GM23248 (cell line): Measurements from ENCODE around the gene RALGDS. TPM values are rescaled to one million over a fixed set of nuclear protein-coding genes. Genes with fewer than 3 reads are reported as not detected.
A peak's percentile ranks its signal among the peaks of the same experiment; 100 is the strongest.

ENCODE experiments used
- DNase-seq: peaks from one replicate; pipeline ENCODE4 v3.0.0-alpha.2; 2015
- H2AFZ ChIP-seq: fragments of 200-600 bp; sonication (generic); 2 replicates; pipeline ENCODE4 v1.6.1; 2016; ENCODE audit warnings: antibody characterized with exemption
- H3F3A ChIP-seq: fragments of 200-600 bp; sonication (generic); 2 replicates; pipeline ENCODE4 v1.6.1; 2016; ENCODE audit warnings: mild to moderate bottlenecking, antibody characterized with exemption, mixed run types; ENCODE audit not compliant: insufficient read depth
- H3K27ac ChIP-seq: fragments of 200-600 bp; sonication (generic); 2 replicates; pipeline ENCODE4 v1.5.1; 2016; ENCODE audit warnings: mild to moderate bottlenecking
- H3K27me3 ChIP-seq: fragments of 200-600 bp; sonication (generic); replicated peaks from 2 replicates; pipeline ENCODE4 v1.6.1; 2016; ENCODE audit warnings: mild to moderate bottlenecking; ENCODE audit not compliant: insufficient read depth
- H3K36me3 ChIP-seq: fragments of 200-600 bp; sonication (generic); 2 replicates; pipeline ENCODE4 v1.6.1; 2016; ENCODE audit warnings: low read depth, mild to moderate bottlenecking
- H3K4me1 ChIP-seq: fragments of 200-600 bp; sonication (generic); 2 replicates; pipeline ENCODE4 v1.6.1; 2016; ENCODE audit warnings: mild to moderate bottlenecking; ENCODE audit not compliant: insufficient read depth
- H3K4me2 ChIP-seq: fragments of 200-600 bp; sonication (generic); one replicate; pipeline ENCODE4 v1.6.1; 2016; ENCODE audit warnings: mild to moderate bottlenecking; ENCODE audit not compliant: unreplicated experiment
- H3K4me3 ChIP-seq: fragments of 200-600 bp; sonication (generic); 2 replicates; pipeline ENCODE4 v1.5.1; 2016; ENCODE audit warnings: mild to moderate bottlenecking
- H3K79me2 ChIP-seq: fragments of 200-600 bp; sonication (generic); 2 replicates; pipeline ENCODE4 v1.6.1; 2016; ENCODE audit warnings: mild to moderate bottlenecking; ENCODE audit not compliant: insufficient read depth
- H3K9ac ChIP-seq: fragments of 200-600 bp; sonication (generic); 2 replicates; pipeline ENCODE4 v1.6.1; 2016; ENCODE audit warnings: mild to moderate bottlenecking
- H3K9me2 ChIP-seq: fragments of 200-600 bp; sonication (generic); 2 replicates; pipeline ENCODE4 v1.6.1; 2016; ENCODE audit warnings: mixed run types, mild to moderate bottlenecking, moderate library complexity; ENCODE audit not compliant: insufficient read depth
- H3K9me3 ChIP-seq: fragments of 200-600 bp; sonication (generic); one replicate; pipeline ENCODE4 v1.6.1; 2017; ENCODE audit warnings: low read depth
- H4K20me1 ChIP-seq: fragments of 200-600 bp; sonication (generic); 2 replicates; pipeline ENCODE4 v1.6.0; 2016; ENCODE audit not compliant: insufficient read depth
- EZH2 ChIP-seq: fragments of 200-600 bp; sonication (generic); IDR thresholded peaks from 2 replicates; pipeline ENCODE4 v1.6.1; 2018; ENCODE audit warnings: antibody characterized with exemption, mild to moderate bottlenecking; ENCODE audit not compliant: insufficient read depth, poor library complexity, severe bottlenecking
- EZH2phosphoT487 ChIP-seq: fragments of 200-600 bp; sonication (generic); IDR thresholded peaks from 2 replicates; pipeline ENCODE4 v1.6.1; 2018; ENCODE audit warnings: antibody characterized with exemption, moderate library complexity, mild to moderate bottlenecking, low read depth; ENCODE audit not compliant: insufficient read depth
- WGBS, 2 experiments: methylation state at CpG; one replicate each; pipeline ENCODE4 v1.1.6; 2015 to 2017; ENCODE audit warnings: low lambda C conversion rate in 2 of 2, low coverage in 1 of 2; ENCODE audit errors: missing lambda C conversion rate in 2 of 2; 5-methylcytosine and 5-hydroxymethylcytosine counted together
- in situ Hi-C: fragments of 300-500 bp; cut with MboI; formaldehyde crosslinking; loops from 2 replicates; pipeline ENCODE4 v1.15.0; 2020
- microRNA-seq: library from miRNA; unstranded; fragments of <30 nt; microRNA quantifications from one replicate; pipeline ENCODE4, GENCODE V29; 2016; ENCODE audit warnings: borderline number of aligned reads
- polyA plus RNA-seq: library from polyadenylated mRNA; unstranded; fragments of >200 nt; fragmentation: Nextera tagmentation; extraction: Ambion mirVana; gene quantifications from 2 replicates; pipeline ENCODE4 v1.2.1, GENCODE V29; 2016
- small RNA-seq: library from RNA; depleted of rRNA; stranded (forward); fragments of <200 nt; gene quantifications from one replicate; pipeline ENCODE3, GENCODE V24; 2014; ENCODE audit warnings: low read depth, low replicate concordance
- total RNA-seq: library from RNA; depleted of rRNA; stranded (reverse); fragments of >200 nt; shearing (Covaris generic); gene quantifications from 2 replicates; pipeline ENCODE4 v1.2.3, GENCODE V29; 2014; rRNA removed

RALGDS gene
- total and polyA plus RNA-seq, 2 experiments from 2014 or later = 8.9 to 21.7 TPM

GRCh38 chr9:133050142-133050541 lies 70.9 kb downstream of the RALGDS start:
- H3K27ac ChIP-seq = no peak overlapping the region
- H3K9me3 ChIP-seq = no peaks in the 10 kb centered on the region
- no peaks in the 10 kb centered on the region for H3K9me2 ChIP-seq
- no peak overlapping the region for H3K4me2 ChIP-seq
- H3K4me3 ChIP-seq = no peak overlapping the region
- no peaks in the 10 kb centered on the region for H3K27me3 ChIP-seq
- H3K79me2 ChIP-seq = no peaks in the 10 kb centered on the region
- H3K9ac ChIP-seq = no peak overlapping the region
- H4K20me1 ChIP-seq = no peaks in the 10 kb centered on the region
- 0 out of 2 replicates have a peak, but pooled peaks cover 5% of the 10 kb centered on the region for H3K36me3 ChIP-seq
- in situ Hi-C loops = no loop called here
- 78% methylated on average over 6 of the region's 6 CpGs for WGBS, 2 experiments
- H3K4me1 ChIP-seq = peaks cover 6% of the 10 kb centered on the region
- DNase-seq = no peak
- TF ChIP-seq EZH2phosphoT487 (no peak), EZH2 (no peak)
- H3F3A ChIP-seq = no peaks in the 10 kb centered on the region
- H2AFZ ChIP-seq = no peak overlapping the region

- H3K36me3 ChIP-seq = 0 out of 2 replicates have a peak, but pooled peaks cover 5% of the 10 kb centered on the region
- H3K9me2 ChIP-seq = no peaks in the 10 kb centered on the region
- in situ Hi-C loops = loop anchor here (10.0 to 25.0 kb wide), 2 partner anchors 96 to 438 kb away; partner anchors contain the start of gene SLC2A6
These were observed 72.0 kb downstream of the RALGDS start for GRCh38 chr9:133049043-133049442.

GRCh38 chr9:133048595-133048994 lies 72.4 kb downstream of the RALGDS start:
- 0 out of 2 replicates have a peak, but pooled peaks cover 1% of the 10 kb centered on the region for H3K36me3 ChIP-seq
- no peaks in the 10 kb centered on the region for H3F3A ChIP-seq
- no peak overlapping the region for H3K9ac ChIP-seq
- H3K9me3 ChIP-seq = no peaks in the 10 kb centered on the region
- H3K9me2 ChIP-seq = no peaks in the 10 kb centered on the region
- DNase-seq = peak; percentile 44
- no peak overlapping the region for H3K4me3 ChIP-seq
- TF ChIP-seq EZH2 (no peak), EZH2phosphoT487 (no peak)
- H3K27ac ChIP-seq = no peak overlapping the region
- H3K27me3 ChIP-seq = no peaks in the 10 kb centered on the region
- H3K4me1 ChIP-seq = no peaks in the 10 kb centered on the region
- no peak overlapping the region for H3K4me2 ChIP-seq
- no peaks in the 10 kb centered on the region for H4K20me1 ChIP-seq
- WGBS, 2 experiments = 89 to 97% methylated on average over 4 to 5 of the region's 5 CpGs
- in situ Hi-C loops = loop anchor here (10.0 to 25.0 kb wide), 2 partner anchors 96 to 439 kb away; partner anchors contain the start of gene SLC2A6
- no peak overlapping the region for H2AFZ ChIP-seq
- no peaks in the 10 kb centered on the region for H3K79me2 ChIP-seq

More at GRCh38 chr9:133049043-133049442, 72.0 kb downstream of the RALGDS start:
- no peaks in the 10 kb centered on the region for H3K79me2 ChIP-seq
- no peak overlapping the region for H3K27ac ChIP-seq
- no peak for DNase-seq
- H4K20me1 ChIP-seq = no peaks in the 10 kb centered on the region
- H3K9me3 ChIP-seq = no peaks in the 10 kb centered on the region
- no peaks in the 10 kb centered on the region for H3F3A ChIP-seq
- WGBS, 2 experiments = 89 to 94% methylated on average over 13 of the region's 13 CpGs
- no peaks in the 10 kb centered on the region for H3K27me3 ChIP-seq
- no peak overlapping the region for H2AFZ ChIP-seq
- no peak overlapping the region for H3K4me2 ChIP-seq
- no peak for TF ChIP-seq EZH2phosphoT487
- no peak for TF ChIP-seq EZH2
- H3K4me3 ChIP-seq = no peak overlapping the region
- H3K4me1 ChIP-seq = no peaks in the 10 kb centered on the region
- H3K9ac ChIP-seq = no peak overlapping the region

Small RNA genes lying within 50 kb of the gene (microRNA-seq; reads per million reads assigned to microRNA genes)
- gene MIR6877 = 7.2 reads per million, percentile 11 among the genes with 10 or more reads in this experiment

Small RNA genes lying within 50 kb of the gene (small RNA-seq; reads per million reads assigned to genes)
- not detected for gene MIR6877

Other genes with a start within 250 kb of the RALGDS start
- gene AK8, start 243.0 kb downstream of the RALGDS start, total RNA-seq = 0.32 and 1.0 TPM in 2 replicates
- gene AK8, start 243.0 kb downstream of the RALGDS start, polyA plus RNA-seq = 0.22 and 0.89 TPM in 2 replicates
- 2.3 and 6.2 TPM in 2 replicates for gene SPACA9, start 242.3 kb downstream of the RALGDS start, total RNA-seq
- gene SPACA9, start 242.3 kb downstream of the RALGDS start, polyA plus RNA-seq = 9.8 and 10.4 TPM in 2 replicates
- gene TSC1, start 176.6 kb downstream of the RALGDS start, total RNA-seq = 22.4 and 33.0 TPM in 2 replicates
- 18.8 and 19.6 TPM in 2 replicates for gene TSC1, start 176.6 kb downstream of the RALGDS start, polyA plus RNA-seq
- not detected in 2 replicates for gene GFI1B, start 142.5 kb downstream of the RALGDS start, total RNA-seq
- gene GFI1B, start 142.5 kb downstream of the RALGDS start, polyA plus RNA-seq = not detected in 2 replicates
- 33.6 and 40.1 TPM in 2 replicates for gene GTF3C5, start 90.2 kb downstream of the RALGDS start, total RNA-seq
- gene GTF3C5, start 90.2 kb downstream of the RALGDS start, polyA plus RNA-seq = 33.5 and 34.4 TPM in 2 replicates
- gene CEL, start 59.3 kb downstream of the RALGDS start, total RNA-seq = 0.22 TPM in 1 of 2 replicates, not detected in the other
- gene CEL, start 59.3 kb downstream of the RALGDS start, polyA plus RNA-seq = 0.13 TPM in 1 of 2 replicates, not detected in the other
- gene GBGT1, start 42.7 kb upstream of the RALGDS start, total RNA-seq = 2.7 and 3.1 TPM in 2 replicates
- 0.95 and 1.3 TPM in 2 replicates for gene GBGT1, start 42.7 kb upstream of the RALGDS start, polyA plus RNA-seq
- gene OBP2B, start 88.0 kb upstream of the RALGDS start, total RNA-seq = not detected in 2 replicates
- not detected in 2 replicates for gene OBP2B, start 88.0 kb upstream of the RALGDS start, polyA plus RNA-seq
- not detected in 2 replicates for gene ABO, start 154.0 kb upstream of the RALGDS start, total RNA-seq
- not detected in 2 replicates for gene ABO, start 154.0 kb upstream of the RALGDS start, polyA plus RNA-seq
- gene SURF6, start 214.9 kb upstream of the RALGDS start, total RNA-seq = 10.8 and 18.2 TPM in 2 replicates
- 13.4 and 14.8 TPM in 2 replicates for gene SURF6, start 214.9 kb upstream of the RALGDS start, polyA plus RNA-seq
- gene MED22, start 226.9 kb upstream of the RALGDS start, total RNA-seq = 24.4 and 28.6 TPM in 2 replicates
- gene MED22, start 226.9 kb upstream of the RALGDS start, polyA plus RNA-seq = 14.1 and 14.5 TPM in 2 replicates
- gene RPL7A, start 227.0 kb upstream of the RALGDS start, total RNA-seq = 1,262 and 1,382 TPM in 2 replicates
- gene RPL7A, start 227.0 kb upstream of the RALGDS start, polyA plus RNA-seq = 437 and 458 TPM in 2 replicates
- gene SURF1, start 235.2 kb upstream of the RALGDS start, total RNA-seq = 27.7 and 29.1 TPM in 2 replicates
- 57.4 and 62.9 TPM in 2 replicates for gene SURF1, start 235.2 kb upstream of the RALGDS start, polyA plus RNA-seq
- 6.3 and 14.8 TPM in 2 replicates for gene SURF2, start 235.3 kb upstream of the RALGDS start, total RNA-seq
- 23.4 and 24.4 TPM in 2 replicates for gene SURF2, start 235.3 kb upstream of the RALGDS start, polyA plus RNA-seq